K562 (cell line): ENCODE data around the gene EPB41L2. TPM values are rescaled to one million over a fixed set of nuclear protein-coding genes. Genes with fewer than 3 reads are reported as not detected.

Experiments used
- ATF4 ChIP-seq: fragments of 450-650 bp; formaldehyde crosslinking; IDR thresholded peaks from 2 replicates; pipeline ENCODE4 v1.4.0; 2022; ENCODE audit warnings: mild to moderate bottlenecking, moderate library complexity
- GTF2F1 ChIP-seq: IDR thresholded peaks from 2 replicates; pipeline ENCODE4 v1.6.1; 2011; ENCODE audit warnings: low read depth, low read length, improper control_type of control experiment
- REST ChIP-seq, 2 experiments: fragments of 450-650 bp; formaldehyde crosslinking in 1 of 2; IDR thresholded peaks; 2 replicates each; pipeline versions ENCODE4 v1.4.0 to v1.6.1; 2014 to 2020; ENCODE audit warnings: mild to moderate bottlenecking in 2 of 2, borderline replicate concordance in 1 of 2, low read depth in 1 of 2
- TBP ChIP-seq: optimal IDR thresholded peaks from 2 replicates; pipeline ENCODE3; 2011; ENCODE audit warnings: low read depth, low read length, improper control_type of control experiment
- TEAD2 ChIP-seq: fragments of 450-650 bp; IDR thresholded peaks from 2 replicates; pipeline ENCODE4 v1.6.1; 2016; ENCODE audit warnings: missing genetic modification characterization, control low read depth, missing compliant biosample characterization
- THRAP3 ChIP-seq: fragments of 450-650 bp; IDR thresholded peaks from 2 replicates; pipeline ENCODE4 v1.6.1; 2016; ENCODE audit warnings: mild to moderate bottlenecking, inconsistent platforms, borderline replicate concordance
- polyA plus RNA-seq, 8 experiments: library from polyadenylated mRNA; depleted of rRNA in 4 of 8; stranded (reverse) in 5 of 8; unstranded in 3 of 8; fragments of >200 nt; fragmentation: Nextera tagmentation in 2 of 8; fragmentation: Illumina TruSeq in 1 of 8; extraction: Ambion mirVana in 2 of 8; extraction: Trizol in 1 of 8; gene quantifications; 2 replicates each; pipeline versions ENCODE4 v1.2.1 to v1.2.3, GENCODE V29; 2011 to 2014; ENCODE audit warnings: inconsistent platforms in 1 of 8, missing spikeins in 1 of 8
- total RNA-seq, 7 experiments: library from RNA; depleted of rRNA in 6 of 7; stranded (reverse); fragments of >200 nt in 6 of 7; fragmentation: Illumina TruSeq in 2 of 7; extraction: Trizol in 2 of 7; gene quantifications; 2 replicates each; pipeline versions ENCODE4 v1.2.1 to v1.2.3, GENCODE V29; 2011 to 2021; ENCODE audit warnings: low replicate concordance in 1 of 7

EPB41L2 gene
- total and polyA plus RNA-seq, 9 of the 15 experiments (the other 6 are each of a cell fraction or from before 2014, with no cell fraction given) = 5.1 to 53.6 (median 25.0) TPM

- TF ChIP-seq ATF4 (CRISPR knock-in tag) (no peak), THRAP3 (no peak), GTF2F1 (no peak), REST (IDR thresholded peaks at IDR 0.05; ENCODE audit: borderline replicate concordance) (no peak), REST (CRISPR knock-in tag; IDR thresholded peaks at IDR 0.05; ENCODE audit: low read depth) (no peak), TEAD2 (tag) (no peak), TBP (no peak)
- TF ChIP-seq, all 486 proteins: peak for 0
These were observed 104.6 kb downstream of the EPB41L2 start (continued) for GRCh38 chr6:130958468-130958867.
